SKM-1 (cell line): ENCODE data around the gene ENTPD8.
"Not testable (repeated sequence)": the region's sequence is repeated elsewhere in the genome, so short reads cannot be mapped to it uniquely, and the experiment has no call there.

Experiments
- DNase-seq: peaks from one replicate; lab custom pipeline; 2025; ENCODE audit not compliant: unreplicated experiment; lab: John Stamatoyannopoulos, UW

The ENTPD8 gene

GRCh38 chr9:137476856-137477255 is 35.7 kb upstream of the ENTPD8 start:
- no peak for DNase-seq

- DNase-seq = no peak
Observed at GRCh38 chr9:137475666-137476065, 34.5 kb upstream of the ENTPD8 start.

DNA sequence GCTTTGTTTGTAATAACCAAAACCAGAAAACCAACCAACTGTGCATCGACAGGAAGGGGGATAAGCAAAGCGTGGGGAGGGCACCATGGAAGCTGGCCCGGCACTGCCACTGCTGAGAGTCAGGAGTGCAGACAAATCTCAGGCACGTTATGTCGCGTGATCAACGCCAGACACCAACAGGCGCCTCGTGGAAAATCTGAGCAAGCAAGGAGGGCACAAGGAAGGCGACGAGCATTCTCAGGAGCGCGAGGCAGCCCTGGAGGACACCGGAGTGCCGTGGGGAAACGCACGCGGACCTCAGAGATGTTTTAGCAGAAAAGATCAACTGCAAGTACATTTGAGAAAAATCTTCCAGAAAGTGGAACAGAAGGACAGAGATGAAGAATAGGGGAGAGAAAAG is 33.1 kb upstream of the ENTPD8 start:
- DNase-seq = no peak

GRCh38 chr9:137470785-137471184 is 29.6 kb upstream of the ENTPD8 start:
- no peak for DNase-seq

DNA sequence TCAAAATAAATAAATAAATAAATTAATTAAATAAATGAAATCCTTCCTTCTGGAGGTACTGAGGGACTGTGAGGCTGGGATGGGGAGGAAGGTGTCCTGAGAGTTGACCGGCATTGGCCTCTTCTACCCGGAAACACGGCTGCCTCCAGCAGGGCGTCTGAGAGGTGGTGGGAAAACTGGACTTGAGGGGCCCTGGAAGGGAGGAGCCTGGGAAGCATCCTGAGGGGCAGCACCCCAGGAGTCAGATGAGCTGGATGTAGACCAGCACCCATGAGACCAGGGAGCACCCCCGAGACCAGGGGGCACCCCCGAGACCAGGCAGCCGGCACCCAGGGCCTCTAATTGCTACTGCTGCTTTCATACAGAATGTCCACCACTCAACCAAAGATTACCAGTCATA is 26.7 kb upstream of the ENTPD8 start:
- no peak for DNase-seq

GRCh38 chr9:137467161-137467581 is 26.0 kb upstream of the ENTPD8 start:
- no peak for DNase-seq

- not testable (repeated sequence) for DNase-seq
Observed at GRCh38 chr9:137466389-137467085, 25.4 kb upstream of the ENTPD8 start.

GRCh38 chr9:137465720-137466388 is 24.7 kb upstream of the ENTPD8 start:
- no peak for DNase-seq

- no peak for DNase-seq
Observed at GRCh38 chr9:137465000-137465719, 24.0 kb upstream of the ENTPD8 start.

- DNase-seq = no peak
Observed at GRCh38 chr9:137464291-137464999, 23.3 kb upstream of the ENTPD8 start.

GRCh38 chr9:137463931-137464290 is 22.8 kb upstream of the ENTPD8 start:
- no peak for DNase-seq

- DNase-seq = no peak
Observed at GRCh38 chr9:137462986-137463930, 22.1 kb upstream of the ENTPD8 start.

GRCh38 chr9:137462396-137462985 is 21.3 kb upstream of the ENTPD8 start:
- no peak for DNase-seq

DNA sequence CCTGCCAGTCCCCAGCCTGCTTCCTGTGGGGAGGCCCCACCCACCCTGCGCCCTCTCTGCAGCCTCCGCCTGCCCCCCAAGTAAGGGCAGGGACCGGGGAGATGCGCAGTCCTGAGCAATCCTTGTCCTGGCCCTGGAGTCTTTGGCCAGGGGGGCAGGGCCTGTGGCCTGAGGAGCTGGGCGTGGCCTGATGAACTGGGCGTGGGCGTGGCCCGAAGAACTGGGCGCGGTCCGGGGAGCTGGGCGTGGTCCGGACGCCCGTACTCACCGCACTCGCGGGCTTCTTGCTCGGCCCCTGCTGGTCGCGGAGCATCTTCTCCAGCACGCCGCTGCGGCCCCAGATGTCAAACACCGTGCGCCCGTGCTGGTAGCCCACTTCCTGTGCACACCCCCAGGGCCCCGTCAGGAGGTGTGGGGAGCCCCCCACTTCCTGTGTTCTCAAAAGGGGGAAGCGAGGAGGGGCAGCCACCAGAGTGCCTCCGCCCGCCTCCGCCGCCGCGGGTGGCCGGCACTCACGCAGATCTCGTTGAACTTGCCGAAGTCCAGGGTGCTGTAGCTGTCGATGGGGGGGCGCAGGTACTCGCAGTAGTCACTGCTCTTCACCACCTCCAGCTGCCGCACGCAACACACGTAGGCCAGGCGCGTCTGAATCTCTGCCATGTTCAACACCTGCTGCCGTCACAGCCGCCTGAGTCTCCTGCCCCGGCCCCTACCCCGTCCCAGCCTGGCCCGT is 20.7 kb upstream of the ENTPD8 start:
- DNase-seq = no peak

- DNase-seq = no peak
Observed at GRCh38 chr9:137461316-137461662, 20.1 kb upstream of the ENTPD8 start.

GRCh38 chr9:137460363-137461315 is 19.5 kb upstream of the ENTPD8 start:
- DNase-seq = no peak

DNA sequence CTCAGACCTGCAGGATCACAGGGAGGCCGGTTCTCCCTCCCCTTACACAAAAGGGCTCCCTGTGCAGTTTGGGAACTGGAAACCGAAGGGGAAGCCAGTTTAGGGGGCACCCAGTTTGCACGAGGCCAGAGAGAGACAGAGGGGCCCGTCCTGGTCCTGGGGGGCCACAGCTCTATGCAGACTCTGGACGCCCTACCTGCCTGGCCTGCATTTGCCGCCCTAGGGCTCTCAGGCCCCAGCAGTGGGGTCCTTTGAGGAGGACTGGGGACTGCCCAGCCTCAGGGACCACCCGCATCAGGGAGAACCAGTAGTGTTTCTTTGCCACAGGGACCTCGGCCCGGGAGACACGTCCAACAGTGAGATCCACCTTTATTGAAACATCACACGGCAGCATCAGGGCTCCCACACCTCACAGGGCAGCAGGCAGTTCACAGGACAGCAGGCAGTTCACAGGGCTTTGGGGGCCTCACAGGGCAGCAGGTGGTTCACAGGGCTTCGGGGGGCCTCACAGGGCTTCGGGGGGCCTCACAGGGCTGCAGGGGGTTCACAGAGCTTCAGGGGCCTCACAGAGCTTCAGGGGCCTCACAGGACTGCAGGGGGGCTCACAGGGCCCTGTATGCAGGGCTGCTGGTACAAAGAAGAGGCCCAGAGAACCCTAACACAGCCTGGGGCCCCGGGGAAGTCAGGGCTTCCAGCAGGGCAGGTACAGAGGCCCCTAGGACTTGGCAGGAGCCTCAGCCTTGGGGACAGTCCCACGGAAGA is 18.6 kb upstream of the ENTPD8 start:
- no peak for DNase-seq

- peak; percentile 90 for DNase-seq
Observed at GRCh38 chr9:137459152-137459600, 18.0 kb upstream of the ENTPD8 start, which contains the start of gene NSMF. NSMF (minus strand) TSS chr9:137459334; CDS start chr9:137459102, 232 bp downstream.
